ENCODE results near the gene TMEM121. TPM values are rescaled to one million over a fixed set of nuclear protein-coding genes. Genes with fewer than 3 reads are reported as not detected.
"Not testable (repeated sequence)": the region's sequence is repeated elsewhere in the genome, so short reads cannot be mapped to it uniquely, and the experiment has no call there.

The TMEM121 gene
- total and polyA plus RNA-seq, 2 of the 8 experiments (the other 6 are each of a cell fraction or from before 2014, with no cell fraction given), result 1.9 TPM; not detected in 1

DNA sequence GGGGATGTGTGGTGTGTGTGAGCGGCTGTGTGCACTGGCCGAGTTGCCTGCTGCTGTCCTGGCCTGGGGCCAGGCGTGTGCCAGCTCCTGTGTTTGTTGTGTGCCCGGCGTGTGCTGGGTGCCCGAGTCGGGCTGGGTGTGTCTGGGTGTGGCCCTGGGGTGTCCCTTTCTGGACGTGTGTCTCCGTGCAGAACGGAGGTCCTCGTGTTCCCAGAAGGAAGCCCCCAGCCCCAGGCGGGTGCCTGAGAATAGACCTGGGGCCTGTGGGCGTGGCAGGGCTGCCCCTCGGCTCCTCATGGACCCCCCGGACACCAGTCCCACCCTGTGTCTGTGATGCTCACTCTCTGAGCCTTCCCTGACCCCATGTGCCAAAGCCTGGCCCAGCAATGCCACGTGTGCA lies 38.2 kb downstream of the TMEM121 start:
- H3K27ac ChIP-seq (ENCODE audit: low read depth, low read length); POLR2A ChIA-PET (ENCODE audit: partially characterized antibody); H2BK120ac ChIP-seq (replicated peaks; ENCODE audit: low read depth, low read length); H4K8ac ChIP-seq (ENCODE audit: extremely low read depth, insufficient read depth, low read length); H3K18ac ChIP-seq (ENCODE audit: extremely low read depth, low read length); H3K4me2 ChIP-seq (ENCODE audit: insufficient read depth in 1 of 2, low read depth in 2 of 2, low read length in 2 of 2); H3K4me3 ChIP-seq (ENCODE audit: extremely low read depth in 1 of 4, insufficient read depth in 2 of 4, low read depth in 3 of 4, low read length in 4 of 4); DNase-seq (ENCODE audit: low read depth in 1 of 2, low spot score in 2 of 2); H2BK12ac ChIP-seq (ENCODE audit: low read depth, low read length); H4K5ac ChIP-seq (ENCODE audit: insufficient read length, low read depth, low read length); H2BK5ac ChIP-seq (ENCODE audit: low read depth, low read length); H2AK5ac ChIP-seq (ENCODE audit: low read depth, low read length); H3K9ac ChIP-seq (replicated peaks in 1 of 4; ENCODE audit: extremely low read depth in 1 of 4, low read depth in 3 of 4, low read length in 3 of 4); H3K36me3 ChIP-seq (ENCODE audit: control insufficient read depth in 2 of 4, insufficient read depth in 4 of 4, low read length in 3 of 4); H2AFZ ChIP-seq (ENCODE audit: low read length); H2BK20ac ChIP-seq (ENCODE audit: low read length); H3K14ac ChIP-seq (ENCODE audit: insufficient read length); H3K23ac ChIP-seq (ENCODE audit: insufficient read length); H3K4ac ChIP-seq (replicated peaks; ENCODE audit: insufficient read length, low read depth, low read length); H3K79me2 ChIP-seq (ENCODE audit: control insufficient read depth in 1 of 2, insufficient read depth in 2 of 2, low read length in 2 of 2); H3K56ac ChIP-seq (replicated peaks; ENCODE audit: insufficient read length, low read depth, low read length); H3K27me3 ChIP-seq (replicated peaks in 1 of 4; ENCODE audit: control insufficient read depth in 3 of 4, extremely low read depth in 1 of 4, insufficient read depth in 3 of 4, low read length in 3 of 4); CTCF ChIA-PET (ENCODE audit: partially characterized antibody); H3K79me1 ChIP-seq (ENCODE audit: low read depth, low read length); H2BK15ac ChIP-seq (ENCODE audit: low read length); H3K4me1 ChIP-seq (replicated peaks in 1 of 4; ENCODE audit: control insufficient read depth in 3 of 4, insufficient read depth in 4 of 4, low read length in 3 of 4); FAIRE-seq; H4K20me1 ChIP-seq (replicated peaks in 1 of 2; ENCODE audit: control insufficient read depth in 1 of 2, insufficient read depth in 2 of 2, low read length in 2 of 2); H4K91ac ChIP-seq (replicated peaks; ENCODE audit: insufficient read length, low read length): not testable (repeated sequence)
- WGBS, 2 experiments (ENCODE audit: extremely low coverage in 1 of 2, insufficient coverage in 1 of 2, insufficient read length in 1 of 2, insufficient replicate concordance in 2 of 2, low coverage in 1 of 2, low lambda C conversion rate in 2 of 2, missing lambda C conversion rate in 1 of 2), result 90% methylated on average over 4 of the region's 16 CpGs; no CpG with 5 or more reads in 1 of the 2 experiments
- Histone ChIP-seq H3K9me3 (ENCODE audit: insufficient read depth in 2 of 2, low read depth in 1 of 2, low read length in 1 of 2) (peaks cover 26 to 67% of the 10 kb centered on the region in 2 experiments), H3K23me2 (ENCODE audit: low read depth, low read length) (peaks cover 26% of the 10 kb centered on the region; the same call in 1 of the 2 replicates)

- H3K14ac ChIP-seq (ENCODE audit: insufficient read length); H2BK20ac ChIP-seq (ENCODE audit: low read length); H3K36me3 ChIP-seq (ENCODE audit: control insufficient read depth in 2 of 4, insufficient read depth in 4 of 4, low read length in 3 of 4); CTCF ChIA-PET (ENCODE audit: partially characterized antibody); H2BK12ac ChIP-seq (ENCODE audit: low read depth, low read length); H2AFZ ChIP-seq (ENCODE audit: low read length); H2BK120ac ChIP-seq (replicated peaks; ENCODE audit: low read depth, low read length); FAIRE-seq; H3K56ac ChIP-seq (replicated peaks; ENCODE audit: insufficient read length, low read depth, low read length); POLR2A ChIA-PET (ENCODE audit: partially characterized antibody); H2BK5ac ChIP-seq (ENCODE audit: low read depth, low read length); H4K5ac ChIP-seq (ENCODE audit: insufficient read length, low read depth, low read length); H3K27me3 ChIP-seq (replicated peaks in 1 of 4; ENCODE audit: control insufficient read depth in 3 of 4, extremely low read depth in 1 of 4, insufficient read depth in 3 of 4, low read length in 3 of 4); H3K79me1 ChIP-seq (ENCODE audit: low read depth, low read length); H3K79me2 ChIP-seq (ENCODE audit: control insufficient read depth in 1 of 2, insufficient read depth in 2 of 2, low read length in 2 of 2); H3K4me1 ChIP-seq (replicated peaks in 1 of 4; ENCODE audit: control insufficient read depth in 3 of 4, insufficient read depth in 4 of 4, low read length in 3 of 4); H2BK15ac ChIP-seq (ENCODE audit: low read length); H4K8ac ChIP-seq (ENCODE audit: extremely low read depth, insufficient read depth, low read length); H4K91ac ChIP-seq (replicated peaks; ENCODE audit: insufficient read length, low read length); DNase-seq (ENCODE audit: low read depth in 1 of 2, low spot score in 2 of 2); H3K4me3 ChIP-seq (ENCODE audit: extremely low read depth in 1 of 4, insufficient read depth in 2 of 4, low read depth in 3 of 4, low read length in 4 of 4); H2AK5ac ChIP-seq (ENCODE audit: low read depth, low read length); H3K18ac ChIP-seq (ENCODE audit: extremely low read depth, low read length); H3K9ac ChIP-seq (replicated peaks in 1 of 4; ENCODE audit: extremely low read depth in 1 of 4, low read depth in 3 of 4, low read length in 3 of 4); H3K23ac ChIP-seq (ENCODE audit: insufficient read length); H3K4me2 ChIP-seq (ENCODE audit: insufficient read depth in 1 of 2, low read depth in 2 of 2, low read length in 2 of 2); H3K27ac ChIP-seq (ENCODE audit: low read depth, low read length); H3K4ac ChIP-seq (replicated peaks; ENCODE audit: insufficient read length, low read depth, low read length): not testable (repeated sequence)
- peaks cover 0 to 10% of the 10 kb centered on the region in 2 experiments for H4K20me1 ChIP-seq (replicated peaks in 1 of 2; ENCODE audit: control insufficient read depth in 1 of 2, insufficient read depth in 2 of 2, low read length in 2 of 2)
- WGBS, 2 experiments (ENCODE audit: extremely low coverage in 1 of 2, insufficient coverage in 1 of 2, insufficient read length in 1 of 2, insufficient replicate concordance in 2 of 2, low coverage in 1 of 2, low lambda C conversion rate in 2 of 2, missing lambda C conversion rate in 1 of 2), result 74% methylated on average over 6 of the region's 8 CpGs; no CpG with 5 or more reads in 1 of the 2 experiments
- peaks cover 35% of the 10 kb centered on the region; the same call in 1 of the 2 replicates for H3K23me2 ChIP-seq (ENCODE audit: low read depth, low read length)
- peaks cover 35 to 75% of the 10 kb centered on the region in 2 experiments for H3K9me3 ChIP-seq (ENCODE audit: insufficient read depth in 2 of 2, low read depth in 1 of 2, low read length in 1 of 2)
Measured at GRCh38 chr14:105565185-105565919, 39.0 kb downstream of the TMEM121 start.

Measured in H1 (cell line).